ENCODE measurements around the gene BEND7. TPM values are rescaled to one million over a fixed set of nuclear protein-coding genes. Genes with fewer than 3 reads are reported as not detected.
A peak's percentile ranks its signal among the peaks of the same experiment; 100 is the strongest.

BEND7 gene
- total and polyA plus RNA-seq, 2 of the 13 experiments (the other 11 are each of a cell fraction or from before 2014, with no cell fraction given): 14.1 to 17.1 TPM

DNA sequence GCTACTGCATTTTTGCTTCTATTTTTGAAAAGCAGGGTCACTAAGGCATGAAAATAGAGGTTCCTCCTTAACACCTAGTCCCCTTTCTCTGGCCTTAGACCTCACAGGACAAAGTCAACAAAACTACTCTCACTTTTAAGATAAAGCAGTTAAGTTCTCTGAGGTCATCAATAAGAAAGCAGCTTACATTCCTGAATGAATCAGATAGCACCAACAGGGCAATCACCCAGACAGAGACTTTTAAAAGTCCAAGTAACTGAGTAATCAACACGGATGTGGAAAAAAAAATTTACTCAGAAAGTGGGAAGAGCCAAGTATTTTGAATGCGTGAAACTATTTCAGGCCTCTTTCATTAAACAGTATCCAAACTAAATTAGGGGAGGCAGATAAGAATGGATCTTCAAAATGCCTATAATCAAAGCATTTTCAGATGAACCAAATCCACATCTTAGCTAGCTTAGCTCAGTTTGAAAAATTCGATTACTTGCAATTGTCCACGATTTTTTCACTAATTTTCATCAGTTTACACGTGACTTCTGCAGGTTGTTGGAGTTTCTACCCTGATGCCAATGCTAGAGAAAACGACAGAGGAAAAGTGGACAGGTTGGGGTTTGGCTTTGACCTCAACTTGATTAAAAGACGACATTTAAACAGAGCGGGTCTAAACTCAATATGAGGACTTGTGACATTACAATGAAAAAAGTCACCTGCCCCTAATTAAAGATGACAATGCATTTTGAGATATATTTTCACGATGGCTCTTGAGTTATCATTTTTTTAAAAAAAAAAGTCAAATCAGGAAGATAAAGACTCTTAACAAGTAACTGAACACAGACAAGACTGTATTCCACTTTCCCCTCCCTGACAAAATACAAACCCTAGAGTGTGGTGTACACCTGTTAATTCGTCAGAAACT, 1.6 kb downstream of the BEND7 start (continued):
- TF ChIP-seq, protein P1, sequence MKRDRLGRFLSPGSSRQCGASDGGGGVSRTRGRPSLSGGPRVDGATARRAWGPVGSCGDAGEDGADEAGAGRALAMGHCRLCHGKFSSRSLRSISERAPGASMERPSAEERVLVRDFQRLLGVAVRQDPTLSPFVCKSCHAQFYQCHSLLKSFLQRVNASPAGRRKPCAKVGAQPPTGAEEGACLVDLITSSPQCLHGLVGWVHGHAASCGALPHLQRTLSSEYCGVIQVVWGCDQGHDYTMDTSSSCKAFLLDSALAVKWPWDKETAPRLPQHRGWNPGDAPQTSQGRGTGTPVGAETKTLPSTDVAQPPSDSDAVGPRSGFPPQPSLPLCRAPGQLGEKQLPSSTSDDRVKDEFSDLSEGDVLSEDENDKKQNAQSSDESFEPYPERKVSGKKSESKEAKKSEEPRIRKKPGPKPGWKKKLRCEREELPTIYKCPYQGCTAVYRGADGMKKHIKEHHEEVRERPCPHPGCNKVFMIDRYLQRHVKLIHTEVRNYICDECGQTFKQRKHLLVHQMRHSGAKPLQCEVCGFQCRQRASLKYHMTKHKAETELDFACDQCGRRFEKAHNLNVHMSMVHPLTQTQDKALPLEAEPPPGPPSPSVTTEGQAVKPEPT (CRISPR knock-in tag; IDR thresholded peaks at IDR 0.05; ENCODE audit: low read depth): no peak

DNA sequence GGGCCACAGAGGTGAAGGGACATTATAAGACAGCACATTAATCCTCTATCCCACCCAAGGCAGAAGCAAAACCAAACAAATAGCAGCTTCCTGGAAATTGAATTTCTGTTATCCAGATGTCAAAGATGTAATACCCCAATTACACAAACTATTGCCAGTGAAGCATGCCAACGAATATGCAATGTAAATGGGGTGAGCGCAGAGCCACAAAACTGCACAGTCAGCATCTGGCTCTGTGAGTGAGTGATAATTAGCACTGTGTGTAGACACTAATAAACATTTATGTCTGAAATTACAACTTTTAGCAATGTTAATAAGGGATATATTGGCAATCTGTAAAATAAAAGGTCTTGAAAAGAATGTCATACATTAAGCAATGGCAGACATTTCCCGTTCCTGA, 3.2 kb downstream of the BEND7 start:
- Histone ChIP-seq H3K4me1 (ENCODE audit: insufficient read depth, low read length) (peaks cover 26% of the 10 kb centered on the region), H3K79me2 (ENCODE audit: insufficient read depth, low read length) (peaks cover 25% of the 10 kb centered on the region), H3K9me3 (ENCODE audit: low read length) (no peaks in the 10 kb centered on the region), H3K9ac (ENCODE audit: insufficient read depth, low read depth, low read length) (no peak overlapping the region), H3K27me3 (ENCODE audit: control insufficient read depth in 1 of 2, insufficient read depth in 2 of 2, low read length in 2 of 2) (no peaks in the 10 kb centered on the region), H2AFZ (ENCODE audit: low read length) (no peak overlapping the region), H3K4me2 (ENCODE audit: low read depth, low read length) (no peak overlapping the region), H3K27ac (ENCODE audit: extremely low read length, insufficient read depth, low read length) (no peak overlapping the region), H4K20me1 (ENCODE audit: insufficient read depth, low read length) (no peaks in the 10 kb centered on the region), H3K4me3 (replicated peaks in 1 of 3; ENCODE audit: insufficient read depth in 1 of 3, low read depth in 2 of 3, low read length in 3 of 3) (no peak overlapping the region), H3K36me3 (replicated peaks in 1 of 2; ENCODE audit: control insufficient read depth in 1 of 2, insufficient read depth in 2 of 2, low read length in 2 of 2) (peaks cover 10 to 31% of the 10 kb centered on the region in 2 experiments; a peak in 4 of 5 replicates)
- no TSS peak for BruUV-seq (replicated peaks)
- ChIA-PET CTCF (ENCODE audit: low intra/inter-chr PET ratio, low total read pairs) (no interaction called here), POLR2A (no interaction called here)
- in situ Hi-C loops (cut with HindIII; ENCODE audit: extremely low pct_ligation_motif_present, low pct_unique_long_range_greater_than_20kb) (no loop called here), intact Hi-C loops (cut with micrococcal nuclease; ENCODE audit: unreplicated experiment) (loop anchor here (5.0 kb wide), 1 partner anchor 38 kb away; no protein-coding TSS in a partner anchor)
- no peak for DNase-seq (ENCODE audit: low spot score)
- TF ChIP-seq ZNF292 (CRISPR knock-in tag; IDR thresholded peaks at IDR 0.05; ENCODE audit: borderline replicate concordance, low read depth): no peak
- peak; percentile 96 for TF ChIP-seq MAFF (IDR thresholded peaks at IDR 0.05; ENCODE audit: low read depth, low read length)
- TF ChIP-seq MAFK (conservative IDR thresholded peaks at IDR 0.05 in 1 of 2, IDR thresholded peaks at IDR 0.05 in 1 of 2; ENCODE audit: low read length in 2 of 2): peak; percentile 96 to 98
- 94% methylated on average over 3 of the region's 3 CpGs for WGBS (ENCODE audit: low lambda C conversion rate)
- no peak for ATAC-seq
- no peak for FAIRE-seq

Measured in HepG2 (cell line).